ENCODE data around the gene FAM169A. TPM values are rescaled to one million over a fixed set of nuclear protein-coding genes. Genes with fewer than 3 reads are reported as not detected.

The FAM169A gene
- total and polyA plus RNA-seq, 2 of the 4 experiments (the other 2 are of a cell fraction), result under 0.01 TPM; not detected in 1

- H3K14ac ChIP-seq (replicated peaks; ENCODE audit: low read depth, low read length), result no peak overlapping the region
- no peak overlapping the region for H3K9ac ChIP-seq (ENCODE audit: low read depth, low read length)
- H4K5ac ChIP-seq (ENCODE audit: low read depth, low read length), result no peak overlapping the region
- no peak overlapping the region for H2BK20ac ChIP-seq (ENCODE audit: low read depth, low read length)
- H3K4ac ChIP-seq (ENCODE audit: low read depth, low read length), result no peak overlapping the region
- H3K79me1 ChIP-seq (ENCODE audit: low read depth in 1 of 2, low read length in 2 of 2), result no peaks in the 10 kb centered on the region
- ATAC-seq (ENCODE audit: low read depth), result no peak
- H3K4me1 ChIP-seq (ENCODE audit: control insufficient read depth, insufficient read depth, low read length), result no peaks in the 10 kb centered on the region
- no peak overlapping the region for H3K27ac ChIP-seq (ENCODE audit: insufficient read depth, low read length)
- H2BK120ac ChIP-seq (ENCODE audit: low read depth, low read length), result no peak overlapping the region
- H3K9me1 ChIP-seq (ENCODE audit: insufficient read depth, low read length), result no peaks in the 10 kb centered on the region
- H4K20me1 ChIP-seq (ENCODE audit: insufficient read depth, low read length), result no peaks in the 10 kb centered on the region
- ChIA-PET POLR2A (ENCODE audit: unreplicated experiment) (no interaction called here), CTCF (no interaction called here)
- no peak overlapping the region for H2AFZ ChIP-seq (replicated peaks; ENCODE audit: low read length, poor library complexity)
- H2AK5ac ChIP-seq (ENCODE audit: low read depth, low read length), result no peak overlapping the region
- in situ Hi-C loops (cut with MboI; ENCODE audit: low sequenced_read_pairs), result no loop called here
- no peak overlapping the region for H3K18ac ChIP-seq (ENCODE audit: low read depth, low read length)
- no peak overlapping the region for H2BK5ac ChIP-seq (ENCODE audit: low read depth, low read length, poor library complexity, severe bottlenecking)
- no peak for TF ChIP-seq CTCF (conservative IDR thresholded peaks at IDR 0.05; ENCODE audit: low read depth, low read length)
- TF ChIP-seq MAZ (IDR thresholded peaks at IDR 0.05; ENCODE audit: borderline replicate concordance, low read depth, low read length), result no peak
- no peak for TF ChIP-seq RAD21 (IDR thresholded peaks at IDR 0.05; ENCODE audit: low read length)
- no peak for TF ChIP-seq NFE2L2 (IDR thresholded peaks at IDR 0.05; ENCODE audit: low read depth, low read length)
- TF ChIP-seq CHD1 (IDR thresholded peaks at IDR 0.05; ENCODE audit: low read depth, low read length), result no peak
- no peak for TF ChIP-seq FOS (IDR thresholded peaks at IDR 0.05; ENCODE audit: low read depth, low read length)
- no peak for TF ChIP-seq ELK1 (IDR thresholded peaks at IDR 0.05; ENCODE audit: borderline replicate concordance, low read depth, low read length)
- no peak for TF ChIP-seq BHLHE40 (IDR thresholded peaks at IDR 0.05; ENCODE audit: low read depth, low read length)
- no peak for TF ChIP-seq RFX5 (IDR thresholded peaks at IDR 0.05; ENCODE audit: low read depth, low read length)
- no peak for TF ChIP-seq USF2 (IDR thresholded peaks at IDR 0.05; ENCODE audit: low read depth, low read length)
- no peak for TF ChIP-seq POLR2A (IDR thresholded peaks at IDR 0.05; ENCODE audit: low read depth, low read length)
- no peak for TF ChIP-seq SMC3 (IDR thresholded peaks at IDR 0.05; ENCODE audit: low read depth, low read length)
- no peak for TF ChIP-seq MAFK (IDR thresholded peaks at IDR 0.05; ENCODE audit: low read depth, low read length)
- no peak overlapping the region for H4K91ac ChIP-seq (ENCODE audit: insufficient read depth, low read depth, low read length)
- H3K23ac ChIP-seq (ENCODE audit: low read depth, low read length), result no peak overlapping the region
- no peaks in the 10 kb centered on the region for H3K9me3 ChIP-seq (ENCODE audit: control insufficient read depth, insufficient read depth, low read length)
- intact Hi-C loops (cut with micrococcal nuclease), result no loop called here
- H2AK9ac ChIP-seq (replicated peaks; ENCODE audit: low read depth, low read length, poor library complexity), result no peak overlapping the region
- 77% methylated on average over 4 of the region's 6 CpGs; no CpG with 5 or more reads in 1 of the 2 experiments for WGBS, 2 experiments (ENCODE audit: extremely low coverage in 2 of 2, insufficient read length in 1 of 2)
- H3K4me3 ChIP-seq (ENCODE audit: insufficient read depth, low read depth, low read length), result no peak overlapping the region
- no peak overlapping the region for H4K8ac ChIP-seq (ENCODE audit: low read depth in 2 of 2, low read length in 2 of 2)
- H3K27me3 ChIP-seq (ENCODE audit: control insufficient read depth, insufficient read depth, low read length), result no peaks in the 10 kb centered on the region
- dilution Hi-C loops (cut with HindIII; ENCODE audit: low sequenced_read_pairs, unreplicated experiment), result no loop called here
- DNase-seq, result no peak
- H2BK15ac ChIP-seq (ENCODE audit: low read depth, low read length), result no peak overlapping the region
- no peaks in the 10 kb centered on the region for H3K36me3 ChIP-seq (ENCODE audit: control insufficient read depth, insufficient read depth, low read length)
- H3K4me2 ChIP-seq (ENCODE audit: low read depth, low read length), result no peak overlapping the region
- no TSS peak for BruUV-seq (replicated peaks)
- H3K56ac ChIP-seq (ENCODE audit: extremely low read depth, insufficient read depth, low read length), result no peak overlapping the region
Measured at GRCh38 chr5:74786851-74787250, 79.3 kb downstream of the FAM169A start.
